Epidermal melanocyte (primary cell): ENCODE data around the gene OCA2.
A peak's percentile ranks its signal among the peaks of the same experiment; 100 is the strongest.
"Not testable (repeated sequence)": the region's sequence is repeated elsewhere in the genome, so short reads cannot be mapped to it uniquely, and the experiment has no call there.

Experiments used
- DNase-seq: peaks from one replicate; pipeline ENCODE4 v3.0.0; 2011; ENCODE audit warnings: low spot score; ENCODE audit not compliant: insufficient read length

OCA2 gene

DNA sequence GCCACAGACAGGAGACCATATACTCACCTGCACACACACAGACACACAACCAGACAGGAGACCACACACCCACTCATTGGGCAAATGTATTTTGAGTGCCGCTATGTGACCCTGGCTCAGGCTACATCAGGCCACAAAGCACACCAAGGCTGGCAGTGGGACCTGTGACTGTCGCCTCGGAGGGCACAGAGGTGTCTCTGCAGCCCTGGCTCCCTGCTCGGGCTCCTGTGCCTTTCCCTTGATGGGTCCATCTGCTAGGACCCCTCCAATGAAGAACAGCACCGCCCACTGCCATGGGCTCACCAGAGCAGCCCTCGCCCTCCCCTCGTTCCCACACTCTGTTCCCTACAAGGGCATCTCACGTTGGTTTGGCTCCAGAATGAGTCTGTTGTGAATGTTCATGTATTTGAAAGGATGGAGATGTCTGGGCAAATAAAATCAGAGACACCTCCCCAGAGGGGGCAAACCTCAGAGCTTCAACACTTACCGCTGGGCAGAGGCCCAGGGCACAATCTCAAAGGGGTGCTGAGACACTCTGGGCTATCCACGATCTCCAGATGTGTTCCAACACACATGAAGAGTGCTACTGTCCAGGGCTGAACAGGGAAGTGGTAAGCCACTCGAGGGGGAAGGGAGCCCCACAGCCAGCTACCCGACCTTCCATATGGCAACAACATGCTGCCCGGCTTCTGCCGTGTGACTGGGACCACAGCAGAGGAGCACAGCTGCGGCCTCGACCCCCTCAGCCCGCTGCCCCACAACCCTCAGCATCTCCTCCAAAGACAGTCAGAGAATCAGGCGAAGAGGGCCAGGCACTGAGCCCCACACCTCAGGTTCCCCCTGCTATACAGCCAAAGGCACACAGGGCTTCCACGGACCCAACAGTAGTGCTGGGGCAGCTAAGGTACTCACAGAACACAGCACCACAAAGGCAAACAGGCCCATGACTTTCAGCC, 74.9 kb downstream of the OCA2 start:
- DNase-seq: no peak

DNA sequence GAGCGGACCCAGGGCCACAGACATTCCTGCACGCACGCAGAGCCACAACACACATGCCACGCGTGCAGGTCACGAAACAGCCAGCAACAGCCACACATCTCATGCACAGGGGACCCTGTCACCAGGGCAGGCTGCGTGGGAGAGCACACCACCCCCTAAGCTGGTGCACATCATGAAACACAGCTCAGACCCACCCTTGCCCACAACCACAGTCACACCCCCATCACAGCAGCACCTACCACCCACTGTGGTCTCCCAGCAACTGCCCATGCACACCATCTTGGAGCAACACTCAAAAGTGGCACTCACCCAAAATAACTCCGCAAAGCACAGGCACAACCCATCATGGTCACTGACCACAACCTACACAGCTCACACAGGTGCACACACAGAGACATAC, 75.7 kb downstream of the OCA2 start:
- DNase-seq: no peak

DNA sequence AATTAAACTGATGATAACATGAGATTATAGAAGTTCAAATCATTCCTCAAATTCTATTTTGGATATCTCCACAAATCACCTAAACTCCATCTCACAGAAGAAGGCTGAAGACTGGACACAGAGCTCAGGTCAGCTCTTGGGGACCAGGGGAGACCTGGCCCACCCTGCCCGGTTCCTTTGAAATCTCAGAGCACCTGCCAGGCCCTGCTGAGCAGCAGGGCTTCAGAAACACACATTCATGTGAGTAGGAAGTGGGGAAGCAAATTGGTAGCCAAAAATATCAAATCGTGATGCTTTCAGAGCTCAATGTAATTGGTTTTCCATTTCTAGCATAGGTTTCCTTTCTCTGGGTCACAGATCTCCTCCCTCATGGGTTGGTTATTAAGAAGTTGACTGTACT, 76.2 kb downstream of the OCA2 start:
- DNase-seq: no peak

DNA sequence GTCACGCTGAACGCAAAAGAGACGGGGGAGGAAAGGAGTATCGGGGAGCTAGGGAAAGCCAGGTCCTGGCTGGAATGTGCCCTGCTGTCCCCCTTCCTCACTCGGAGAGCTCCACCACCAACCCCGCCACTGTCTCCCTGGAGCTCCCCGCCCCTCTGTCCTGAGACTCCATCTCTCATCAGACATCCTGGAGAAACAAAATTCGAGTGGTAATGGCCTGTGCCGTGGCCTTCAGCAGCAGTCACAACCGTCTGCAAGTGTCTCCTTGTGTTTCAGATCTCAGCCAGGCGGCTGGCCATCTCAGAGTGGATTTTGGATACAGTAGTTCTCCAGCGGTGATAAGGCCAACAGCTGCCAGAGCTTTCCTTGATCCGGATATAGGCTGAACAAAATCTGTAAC, 76.9 kb downstream of the OCA2 start:
- no peak for DNase-seq

GRCh38 chr15:28021281-28022039, 77.7 kb downstream of the OCA2 start:
- DNase-seq: no peak

GRCh38 chr15:28020644-28021043, 78.5 kb downstream of the OCA2 start:
- no peak for DNase-seq

DNA sequence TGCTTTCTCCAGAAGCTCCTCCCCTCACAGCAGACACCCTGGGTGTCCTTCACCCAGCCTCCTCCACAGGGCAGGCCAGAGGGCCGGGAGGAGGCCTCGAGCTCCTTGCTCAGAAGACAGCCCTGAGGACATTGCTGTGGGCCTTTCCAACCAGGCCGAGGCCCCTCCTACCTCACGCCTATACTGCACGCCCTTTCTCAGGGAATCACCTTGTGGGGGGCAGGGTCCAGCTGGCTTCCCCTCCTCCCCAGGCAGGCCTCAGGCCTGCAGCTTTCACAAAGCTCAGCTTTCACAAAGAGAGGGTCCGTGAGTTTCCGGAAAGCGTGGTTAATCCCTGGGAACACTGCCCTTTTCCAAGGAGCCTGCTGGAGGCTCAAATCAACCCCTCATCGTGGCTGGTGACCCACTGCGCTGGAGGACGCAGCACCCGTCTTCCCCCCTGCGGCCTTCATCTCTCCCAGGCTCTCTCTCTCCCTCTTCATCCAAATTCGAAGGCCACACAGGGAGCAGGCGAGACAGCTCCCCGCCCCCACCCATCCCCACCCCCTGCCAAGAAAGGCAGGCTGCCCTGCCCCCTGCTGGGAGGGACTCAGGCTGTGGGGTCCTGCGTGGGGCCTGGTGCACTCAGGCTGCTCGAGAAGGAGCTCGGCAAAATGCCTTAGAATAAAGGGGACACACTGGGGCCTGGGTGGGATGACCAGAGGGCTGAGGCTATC, 79.4 kb downstream of the OCA2 start:
- peak; percentile 3 for DNase-seq

- peak; percentile 7 for DNase-seq
Observed at GRCh38 chr15:28018291-28019044, 80.6 kb downstream of the OCA2 start.

- peak; percentile 16 for DNase-seq
Observed at GRCh38 chr15:28017423-28017924, 81.6 kb downstream of the OCA2 start.

DNA sequence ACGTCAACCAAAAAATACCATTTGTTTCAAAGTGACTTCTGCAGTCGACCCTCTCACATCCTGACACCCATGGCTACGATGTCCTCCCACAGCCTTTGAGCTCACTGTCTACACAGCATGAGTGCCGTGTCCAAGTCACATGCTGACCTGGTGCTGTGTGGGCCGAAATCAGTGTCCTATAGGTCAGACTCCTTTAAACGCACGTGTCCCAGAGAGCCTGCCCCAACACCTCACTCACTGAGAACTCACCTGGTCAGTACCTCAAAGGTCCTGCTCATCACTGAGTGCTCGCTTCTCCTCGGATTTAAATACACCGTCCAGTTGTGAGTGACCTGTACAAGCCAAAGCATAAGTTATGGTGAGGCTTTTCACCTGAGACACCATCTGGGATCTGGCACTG, 83.3 kb downstream of the OCA2 start:
- peak; percentile 5 for DNase-seq

GRCh38 chr15:28014623-28015200, 84.4 kb downstream of the OCA2 start:
- no peak for DNase-seq

DNA sequence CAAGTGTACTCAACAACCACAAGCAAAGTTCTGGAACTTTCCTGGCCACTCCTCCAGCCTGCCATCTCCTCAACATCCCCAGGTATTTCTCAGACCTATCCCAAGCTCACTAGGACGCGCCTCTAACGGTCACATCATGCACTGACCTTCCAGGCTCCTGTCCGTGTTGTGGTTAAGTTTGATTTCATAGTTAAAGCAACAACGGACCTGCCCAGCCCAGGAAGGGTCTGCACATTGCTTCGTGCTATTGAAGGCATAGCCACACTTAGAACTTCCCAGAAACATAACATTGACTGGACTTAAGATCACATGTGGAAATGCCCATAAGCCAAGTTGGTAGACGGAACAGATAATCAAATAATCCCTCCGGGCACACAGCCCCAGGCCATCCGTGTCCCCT, 85.1 kb downstream of the OCA2 start:
- DNase-seq: no peak

DNA sequence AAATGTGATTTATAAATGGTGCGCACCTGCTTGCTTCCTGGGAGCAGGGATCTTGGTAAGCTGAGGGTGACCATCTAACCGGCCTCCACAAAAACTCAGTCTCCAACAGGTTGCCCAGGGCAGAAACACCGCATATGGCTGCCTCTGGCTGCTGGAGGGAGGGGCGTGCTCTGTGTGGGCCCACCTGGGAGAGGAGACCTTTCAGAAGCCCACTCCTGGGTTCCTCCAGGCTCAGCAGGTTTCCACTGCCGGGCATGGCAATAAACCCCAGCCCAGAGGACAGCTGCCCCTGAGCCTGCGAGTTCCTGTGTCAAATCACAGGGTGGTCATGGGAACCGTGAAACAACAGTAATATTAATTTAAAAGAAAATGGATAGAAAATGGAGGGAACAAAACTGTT, 85.6 kb downstream of the OCA2 start:
- DNase-seq: no peak

DNA sequence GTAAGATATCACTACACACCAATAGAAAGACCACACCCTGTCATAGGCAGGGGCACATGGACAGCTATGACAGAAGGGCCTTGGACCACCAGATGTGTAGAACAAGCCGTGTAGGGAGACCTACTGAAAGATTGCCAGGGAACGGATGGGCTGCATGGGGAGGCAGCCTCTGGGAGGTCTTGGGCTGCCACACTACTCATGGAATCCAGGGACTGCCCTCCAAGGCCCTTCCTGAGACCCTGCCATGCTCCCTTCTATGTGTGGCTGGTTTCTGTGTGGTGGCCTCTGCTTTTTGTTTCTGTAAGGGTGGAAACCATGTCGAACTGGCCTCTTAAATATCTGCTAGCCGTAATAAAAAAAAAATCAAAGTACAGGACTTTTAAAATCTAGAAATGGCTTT, 86.9 kb downstream of the OCA2 start:
- DNase-seq: no peak

DNA sequence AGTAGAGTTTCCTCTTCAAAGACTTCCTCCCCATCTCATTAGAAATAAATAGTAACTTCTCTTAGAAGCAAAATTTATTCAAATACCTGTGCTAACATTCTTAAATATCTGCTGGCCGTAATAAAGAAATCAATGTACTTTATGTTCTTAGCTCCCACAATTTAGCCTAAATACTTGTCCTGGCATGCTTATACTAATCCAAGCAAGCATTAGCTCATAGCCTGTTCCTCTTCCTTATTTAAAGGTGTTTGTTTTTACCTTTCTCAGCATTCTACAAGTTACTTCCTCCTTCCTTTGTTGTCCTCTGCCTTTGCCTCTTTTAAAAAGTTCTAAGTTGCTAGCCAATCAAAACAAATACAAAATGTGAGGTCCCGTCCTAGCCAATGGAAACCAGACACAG, 90.9 kb downstream of the OCA2 start:
- DNase-seq: not testable (repeated sequence)

DNA sequence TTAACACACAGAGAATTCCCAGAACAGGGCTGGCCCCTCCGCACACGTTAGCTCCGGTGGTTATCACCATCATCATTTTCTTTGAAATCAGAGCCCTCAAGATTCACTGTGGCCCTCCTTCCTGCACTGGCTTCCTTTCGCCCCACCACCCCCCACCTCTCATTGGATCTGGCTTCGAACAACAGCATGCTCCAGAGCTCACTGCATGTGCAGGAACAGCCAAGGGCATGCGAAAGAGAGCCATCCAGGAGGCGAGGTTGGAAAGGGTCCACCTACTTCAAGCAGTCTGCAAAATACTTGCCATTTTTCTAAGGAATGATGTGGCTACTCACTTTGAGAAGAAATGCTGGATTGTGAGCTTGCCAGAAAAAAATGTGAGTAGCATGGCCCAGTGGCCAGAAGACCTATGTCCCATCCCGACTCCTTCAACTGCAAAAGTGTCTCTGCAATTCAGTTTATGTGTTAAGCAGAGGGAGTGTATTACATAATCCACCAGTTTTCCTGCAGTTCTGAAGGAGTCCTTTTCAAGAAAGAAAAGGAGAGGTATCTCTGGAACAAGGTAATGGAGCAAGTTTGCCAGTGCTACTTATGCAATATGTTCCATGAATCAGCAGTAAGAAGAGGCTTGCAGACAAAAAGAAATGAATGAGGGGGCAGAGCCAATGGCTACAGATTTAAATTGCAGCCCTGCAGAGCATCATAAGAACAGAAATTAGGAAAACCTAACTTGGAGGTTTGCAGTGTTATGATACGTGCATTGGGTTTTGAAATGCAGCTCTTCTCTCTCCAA, 92.8 kb downstream of the OCA2 start:
- DNase-seq: no peak

- DNase-seq: no peak
Observed at GRCh38 chr15:28005004-28005527, 94.0 kb downstream of the OCA2 start.

DNA sequence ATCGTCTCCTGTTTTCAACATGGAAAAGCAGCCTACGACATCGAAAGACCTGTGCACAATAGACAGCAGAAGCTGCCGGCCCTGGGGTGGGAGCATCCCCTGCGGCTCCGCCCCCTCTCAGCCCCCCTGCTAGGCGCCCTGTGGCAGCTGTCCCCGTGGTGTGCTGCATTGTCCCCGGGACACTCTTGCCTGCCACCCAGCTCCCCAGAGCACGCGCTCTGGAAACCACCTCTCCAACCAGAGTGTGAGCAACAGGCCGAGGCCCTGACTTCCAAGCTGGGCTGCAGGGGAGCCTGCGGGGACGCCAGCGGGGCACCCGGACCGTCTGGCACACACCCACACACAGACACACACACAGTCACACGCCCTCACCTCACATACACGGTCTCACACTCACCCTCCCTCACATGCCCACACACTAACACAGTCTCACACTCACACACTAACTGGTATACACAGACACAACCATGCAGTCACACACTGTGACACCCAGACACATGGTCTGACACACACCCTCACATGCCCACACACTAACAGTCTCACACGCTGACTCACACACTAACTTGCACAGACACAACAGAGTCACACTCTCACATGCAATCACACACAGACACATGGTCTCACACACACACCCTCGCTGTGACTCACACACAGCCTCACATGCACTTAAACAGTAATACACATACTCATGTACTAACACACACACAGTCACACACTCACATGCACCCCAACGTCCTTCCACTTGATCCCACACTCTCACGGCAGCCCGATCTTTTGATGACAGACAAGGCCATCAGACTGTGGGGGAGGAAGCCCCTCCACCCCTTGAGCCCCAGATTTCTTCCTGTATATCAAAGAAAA, 94.7 kb downstream of the OCA2 start:
- DNase-seq: no peak
